Stimulated activated CD8-positive, alpha-beta memory T cell treated with anti-CD3 and anti-CD28 coated beads, Interleukin-4, amount 100 ng/mL, for 48 hours (primary cell): Measurements from ENCODE around the gene RFC5.
"Not testable (repeated sequence)": the region's sequence is repeated elsewhere in the genome, so short reads cannot be mapped to it uniquely, and the experiment has no call there.

Experiments used
- DNase-seq: peaks from one replicate; pipeline ENCODE4 v3.0.0-alpha.2; 2020

The RFC5 gene

DNA sequence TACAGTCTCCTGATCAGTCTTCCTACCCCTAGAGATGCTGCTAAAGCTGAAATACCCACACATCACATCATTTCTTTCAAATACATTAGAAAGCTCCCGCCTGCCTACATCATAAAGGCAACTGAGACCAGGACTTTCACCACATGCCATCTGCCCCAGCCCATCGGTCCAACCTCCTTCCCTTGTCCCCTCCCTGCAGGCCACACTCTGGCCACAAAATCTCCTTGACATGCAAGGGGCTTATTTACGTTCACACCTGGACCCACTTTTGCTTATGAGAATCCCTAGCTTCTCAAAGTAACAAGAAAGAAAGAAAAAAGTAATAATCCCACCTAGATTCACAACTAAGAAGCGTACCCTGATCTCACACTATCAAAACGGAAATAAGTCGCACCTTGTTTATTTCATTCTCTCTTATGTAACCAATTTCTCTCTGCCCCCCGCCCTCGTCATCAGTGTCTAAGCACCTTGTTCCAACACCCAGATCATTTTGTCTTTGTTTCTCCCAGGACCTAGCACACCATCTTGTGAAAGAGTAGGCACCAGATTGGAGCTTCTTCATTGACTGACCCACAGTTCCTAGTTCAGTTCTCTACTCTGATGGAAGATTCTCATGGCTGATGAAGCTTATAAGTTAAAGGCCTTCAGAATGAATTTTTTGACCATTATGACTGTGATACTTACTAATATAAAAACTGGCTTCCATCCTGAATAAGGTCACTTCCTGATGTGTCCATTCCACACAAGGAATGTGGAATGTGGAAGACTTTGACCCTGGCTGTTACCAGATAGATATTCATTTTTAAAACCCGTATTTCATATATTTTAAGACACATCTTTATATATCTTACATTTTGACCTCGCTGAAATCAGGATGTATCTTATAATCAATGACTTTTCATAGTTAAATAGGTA is 36.8 kb downstream of the RFC5 start:
- DNase-seq, result no peak

DNA sequence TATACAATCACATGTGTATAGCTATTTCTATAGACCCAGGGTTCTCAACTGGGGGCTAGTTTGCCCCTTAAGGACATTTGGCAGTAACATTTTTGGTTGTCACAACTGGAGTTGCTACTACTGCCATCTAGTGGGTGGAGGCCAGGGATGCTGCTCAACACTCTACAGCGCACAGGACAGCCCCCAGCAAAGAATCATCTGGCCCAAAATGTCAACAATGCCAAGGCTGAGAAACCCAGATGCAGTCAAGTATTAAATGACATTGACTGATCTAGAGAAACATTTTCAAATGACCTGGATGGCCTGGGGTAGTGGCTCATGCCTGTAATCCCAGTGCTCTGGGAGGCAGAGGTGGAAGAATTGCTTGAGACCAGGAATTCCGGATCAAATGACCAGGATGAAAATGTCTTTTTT is 38.6 kb downstream of the RFC5 start:
- DNase-seq, result peak; percentile 84

DNA sequence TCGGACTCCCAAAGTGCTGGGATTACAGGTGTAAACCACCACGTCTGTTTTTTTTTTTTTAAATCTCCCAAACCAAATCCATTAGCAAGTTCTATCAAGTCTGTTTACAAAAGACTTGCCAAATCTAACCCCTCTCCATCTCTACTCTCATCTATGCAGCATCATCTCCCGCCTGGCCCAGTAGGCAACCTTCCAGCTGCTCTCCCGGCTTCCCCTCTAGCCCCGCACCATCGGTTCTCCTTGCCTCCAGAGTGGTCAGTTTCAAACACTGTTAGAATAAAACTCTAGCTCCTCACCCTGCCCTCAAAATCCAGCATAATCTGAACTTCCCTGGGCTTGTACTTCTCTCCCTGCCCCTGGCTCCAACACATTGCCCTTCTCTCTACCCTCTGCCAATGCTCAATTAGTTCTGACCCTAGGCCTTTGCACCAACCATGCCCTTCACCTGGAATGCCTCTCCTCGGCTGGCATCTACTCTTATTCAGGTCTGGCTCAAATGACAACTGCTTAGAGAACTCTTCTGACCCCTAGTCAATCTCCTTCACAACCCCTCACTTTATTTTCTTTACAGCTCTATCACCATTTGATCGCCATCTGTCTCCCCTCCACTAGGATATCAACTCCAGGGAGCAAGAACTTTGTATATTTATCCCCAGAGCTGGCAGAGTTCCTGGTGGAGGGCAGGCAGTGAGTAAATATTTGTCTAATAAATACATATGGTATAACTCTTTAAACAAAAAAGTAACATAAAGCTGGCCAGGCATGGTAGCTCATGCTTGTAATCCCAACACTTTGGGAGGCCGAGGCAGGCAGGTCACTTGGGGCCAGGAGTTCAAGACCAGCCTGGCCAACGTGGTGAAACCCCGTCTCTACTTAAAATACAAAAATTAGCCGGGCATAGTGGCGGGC is 39.6 kb downstream of the RFC5 start:
- DNase-seq, result no peak

DNA sequence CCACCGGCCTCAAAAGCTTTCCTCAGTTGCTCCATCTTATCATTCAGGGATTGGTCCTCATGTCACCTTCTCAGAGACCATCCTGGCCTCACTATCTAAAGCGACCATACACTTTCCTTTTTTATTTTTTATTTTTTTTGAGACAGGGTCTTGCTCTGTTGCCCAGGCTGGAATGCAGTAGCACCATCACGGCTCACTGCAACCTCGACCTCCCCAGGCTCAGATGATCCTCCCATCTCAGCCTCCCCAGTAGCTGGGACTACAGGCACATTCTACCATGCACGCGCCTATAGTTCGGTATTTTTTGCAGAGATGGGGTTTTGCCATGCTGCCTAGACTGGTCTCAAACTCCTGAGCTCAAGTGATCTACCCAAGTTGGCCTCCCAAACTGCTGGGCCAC is 41.7 kb downstream of the RFC5 start:
- DNase-seq, result no peak

DNA sequence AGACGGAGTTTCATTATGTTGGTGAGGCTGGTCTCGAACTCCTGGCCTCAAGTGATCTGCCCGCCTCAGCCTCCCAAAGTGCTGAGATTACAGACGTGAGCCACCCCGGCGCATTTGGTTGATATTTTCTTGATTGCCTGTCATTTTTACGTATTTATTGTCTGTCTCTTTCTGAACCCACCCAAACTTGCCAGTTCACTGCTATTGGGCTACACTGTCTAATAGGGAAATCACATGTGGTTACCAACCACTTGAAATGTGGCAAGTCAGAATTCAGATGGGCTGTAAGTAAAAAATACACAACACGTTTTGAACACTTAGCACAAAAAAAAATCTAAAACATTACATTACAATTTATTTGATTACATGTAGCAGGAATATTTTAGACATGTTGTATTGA is 42.4 kb downstream of the RFC5 start:
- DNase-seq, result no peak

DNA sequence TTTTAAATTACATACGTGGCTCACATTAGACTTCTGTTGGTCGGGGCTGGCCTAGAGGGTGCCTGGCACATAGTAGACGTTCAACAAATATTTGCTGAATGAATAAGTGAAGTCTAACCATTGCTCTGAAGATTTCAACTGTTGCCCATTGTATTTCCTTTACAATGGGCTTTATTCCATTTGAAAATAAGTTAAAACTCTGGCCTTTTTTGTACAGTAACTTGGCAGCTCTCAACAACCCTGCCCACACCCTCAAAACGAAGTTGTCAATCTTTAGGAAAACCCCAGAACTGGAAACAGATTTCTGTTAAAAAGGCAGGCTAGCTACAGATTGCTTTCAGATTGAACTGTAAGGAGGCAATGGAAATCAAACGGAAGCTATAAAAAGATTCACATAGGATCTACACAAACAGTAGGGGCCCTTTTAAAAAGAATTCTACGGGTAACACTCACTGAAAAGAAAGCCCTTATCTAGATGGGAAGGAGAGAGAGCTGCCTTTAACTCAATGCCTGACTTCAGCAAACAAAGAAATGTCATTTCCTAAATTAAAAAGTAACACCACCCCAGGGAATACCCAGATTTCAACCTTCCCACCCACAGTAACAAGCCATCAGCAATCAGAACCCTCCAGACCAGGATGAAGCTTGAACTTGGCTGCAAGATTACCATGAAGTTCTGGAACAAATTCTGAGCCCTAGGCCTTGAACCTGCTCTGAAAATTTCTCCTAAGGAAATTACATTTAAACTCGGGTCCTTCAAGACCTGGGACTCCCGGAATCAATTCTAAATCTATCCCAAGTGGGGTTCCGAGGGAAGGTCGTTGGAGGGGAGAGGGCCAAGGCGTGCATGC is 43.1 kb downstream of the RFC5 start:
- DNase-seq, result no peak

DNA sequence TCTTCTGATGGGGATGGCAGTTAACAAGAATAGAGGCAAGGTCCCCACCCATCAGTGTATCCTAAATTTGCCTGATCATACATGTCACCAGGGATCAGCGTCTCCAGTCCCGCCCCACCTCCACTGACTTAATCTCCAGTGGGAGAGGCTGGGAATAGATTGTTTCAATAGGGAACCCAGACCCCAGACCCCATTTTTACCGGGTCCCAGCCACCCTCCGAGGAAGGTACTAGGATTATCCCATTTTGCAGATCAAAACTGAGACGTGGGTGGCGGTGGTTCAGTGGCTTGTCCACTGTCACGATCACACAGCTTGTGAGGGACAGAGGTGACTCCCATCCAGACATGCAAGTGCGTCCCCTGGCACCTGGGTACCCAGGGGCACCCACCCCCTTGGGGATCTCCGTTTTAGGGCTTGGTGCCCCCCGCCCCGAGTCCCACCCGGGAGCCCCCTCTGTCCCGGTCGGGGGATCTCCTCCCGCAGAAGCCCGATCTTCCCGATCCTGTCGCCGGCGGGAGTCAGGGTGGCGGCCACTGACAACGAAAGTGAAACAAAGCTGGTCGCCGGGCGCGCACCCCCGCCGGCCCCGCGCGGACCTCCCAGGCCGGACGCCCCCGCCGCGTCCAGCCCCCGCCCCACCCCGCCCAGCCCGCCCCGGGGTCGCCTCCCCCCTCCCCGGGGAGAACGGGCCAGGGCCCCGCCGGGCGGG is 44.0 kb downstream of the RFC5 start:
- peak; percentile 50 for DNase-seq

DNA sequence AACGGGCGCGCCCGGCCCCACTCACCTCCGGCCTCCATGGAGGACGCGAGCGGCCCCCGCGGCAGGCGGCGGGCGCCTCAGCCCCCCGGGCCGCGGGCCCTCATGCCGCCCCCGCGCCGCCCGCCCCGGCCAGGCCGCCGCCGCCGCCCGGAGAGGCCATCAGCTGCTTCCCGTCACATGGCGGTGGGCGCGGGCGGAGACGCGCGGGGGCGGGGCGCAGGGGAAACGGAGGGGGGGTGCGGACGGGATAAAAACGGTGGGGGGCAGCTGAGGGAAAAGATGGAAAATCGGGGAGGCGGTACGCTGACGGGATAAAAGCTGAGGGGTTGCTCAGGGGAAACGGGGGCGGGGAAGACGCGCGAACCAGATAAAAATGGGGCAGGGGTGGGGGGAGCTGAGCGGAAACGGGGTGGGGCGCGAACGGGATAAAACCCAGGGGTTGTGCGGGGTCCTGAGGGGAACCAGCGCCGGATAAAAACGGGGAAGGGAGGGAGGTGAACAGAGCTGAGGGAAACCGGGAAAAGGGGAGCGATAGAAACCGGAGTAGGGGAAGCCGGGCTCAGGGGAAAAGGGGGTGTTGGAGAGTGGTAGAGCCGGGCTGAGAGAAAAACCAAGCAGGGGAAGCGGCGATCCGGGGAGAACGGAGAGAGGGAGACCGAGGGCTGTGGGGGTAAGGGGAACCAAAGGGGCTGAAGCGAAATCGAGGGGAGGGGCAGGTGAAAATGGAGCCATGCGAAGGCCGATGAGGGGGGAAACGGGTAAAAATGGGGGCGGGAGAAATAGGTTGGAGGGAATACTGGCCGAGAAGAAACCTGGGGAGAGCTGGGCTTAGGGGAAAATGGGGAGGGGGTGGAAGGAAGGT is 44.7 kb downstream of the RFC5 start, which contains the start of gene WSB2:
TSS of gene WSB2 (minus strand) at position 169 of the 862 bp plus-strand sequence. CDS start at position 38, 131 bp downstream.
- peak; percentile 76 for DNase-seq

DNA sequence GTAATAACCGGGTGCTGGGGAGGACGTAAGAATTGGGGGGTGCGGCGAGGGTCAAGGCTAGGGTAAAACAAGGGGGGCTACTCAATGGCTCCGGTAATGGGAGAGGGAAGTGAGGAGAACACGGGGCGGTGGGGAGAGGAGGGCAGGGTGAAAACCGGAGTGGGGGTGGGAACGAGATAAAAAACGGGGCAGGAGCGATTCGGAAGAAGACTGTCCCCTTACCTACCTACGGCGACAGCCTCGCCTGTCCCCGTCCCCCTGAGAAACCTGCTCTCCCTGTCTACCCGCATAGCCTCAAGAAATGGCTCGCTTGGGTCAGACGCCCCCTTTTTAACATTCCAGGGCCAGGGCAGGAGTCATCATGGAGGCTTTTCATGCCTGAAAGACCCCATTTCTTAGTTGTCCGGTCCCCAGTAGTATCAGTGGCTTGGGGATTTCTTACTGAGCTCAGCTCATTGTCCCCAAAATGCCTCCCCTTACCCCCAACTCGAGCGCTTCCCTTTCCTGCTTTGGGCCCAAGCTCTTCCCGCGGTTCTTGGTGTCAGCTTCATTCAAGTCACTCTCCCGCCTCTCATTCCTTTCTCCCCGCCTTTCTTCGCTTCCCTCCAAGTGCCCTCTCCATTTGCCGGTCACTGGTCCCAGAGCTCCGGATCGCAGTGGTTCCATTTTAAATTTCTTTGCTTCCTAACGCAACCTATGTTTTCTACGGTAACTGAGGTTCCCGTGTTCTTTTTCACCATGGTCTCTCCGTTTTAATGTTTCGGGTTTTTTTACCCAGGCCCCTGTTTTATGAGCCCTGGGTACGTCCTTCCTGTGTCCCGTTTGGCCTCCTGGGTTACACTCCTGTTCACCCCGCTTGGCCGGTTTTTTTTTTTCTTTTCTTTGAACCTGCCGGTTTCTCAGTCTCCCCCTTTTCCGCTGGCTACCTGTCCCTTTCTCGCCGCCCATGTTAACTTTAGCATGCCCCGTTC is 45.7 kb downstream of the RFC5 start:
- DNase-seq, result peak; percentile 49

DNA sequence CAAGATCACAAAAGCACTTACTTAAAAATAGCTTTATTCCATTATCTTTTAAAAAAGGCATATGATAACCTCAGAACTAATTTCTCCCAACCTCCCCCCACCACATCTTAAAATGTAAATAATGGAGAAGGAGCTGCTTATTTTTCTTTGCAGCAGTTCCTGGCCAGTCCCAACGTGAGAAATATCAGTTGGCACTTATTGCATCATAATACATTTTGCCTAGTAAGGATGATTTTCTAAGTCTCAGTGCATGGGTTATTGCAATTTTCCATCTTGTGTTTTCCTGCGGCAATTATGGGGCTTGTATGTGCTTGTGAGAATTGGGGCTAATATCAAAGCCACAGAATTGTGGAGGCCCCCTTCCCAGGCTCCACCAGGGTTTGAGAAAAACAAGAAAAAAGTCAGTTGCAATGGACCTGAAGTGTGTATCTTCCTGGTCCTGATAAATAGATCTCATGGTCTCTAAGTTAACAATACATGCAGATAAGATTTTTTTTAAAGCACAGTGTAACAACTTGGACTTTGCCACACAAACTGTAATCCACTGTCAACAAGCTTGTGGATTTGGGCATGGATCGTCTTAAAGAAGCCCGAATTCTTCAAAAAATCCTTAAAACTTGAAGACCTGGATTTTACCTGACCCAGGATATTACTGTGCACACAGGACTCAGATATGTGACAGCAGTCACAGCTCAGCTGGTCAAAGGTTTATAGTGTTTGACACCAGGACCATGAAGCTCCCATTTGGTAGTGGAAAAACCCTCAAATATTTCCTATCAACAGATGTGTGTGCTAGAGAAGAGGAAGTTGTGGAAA is 47.3 kb downstream of the RFC5 start:
- no peak for DNase-seq

DNA sequence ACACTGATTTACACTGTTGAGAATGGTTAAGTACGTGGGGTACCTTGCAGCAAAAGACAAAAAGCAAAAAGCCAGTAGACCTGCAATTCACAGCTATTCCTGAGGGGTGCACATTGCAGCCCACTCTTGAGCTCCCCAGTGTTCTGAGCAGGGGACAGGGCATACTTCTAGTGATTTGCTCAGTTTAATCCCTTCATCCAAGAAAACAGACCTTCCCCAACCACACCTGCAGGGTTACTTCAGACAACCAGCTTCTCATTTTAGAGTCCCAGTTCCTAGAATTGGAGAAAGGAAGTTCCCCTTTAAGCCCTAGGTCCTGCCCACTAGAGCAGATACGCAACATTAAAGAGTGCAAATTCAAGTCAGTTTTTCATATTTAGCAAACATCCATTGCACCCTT is 48.1 kb downstream of the RFC5 start:
- DNase-seq, result no peak

DNA sequence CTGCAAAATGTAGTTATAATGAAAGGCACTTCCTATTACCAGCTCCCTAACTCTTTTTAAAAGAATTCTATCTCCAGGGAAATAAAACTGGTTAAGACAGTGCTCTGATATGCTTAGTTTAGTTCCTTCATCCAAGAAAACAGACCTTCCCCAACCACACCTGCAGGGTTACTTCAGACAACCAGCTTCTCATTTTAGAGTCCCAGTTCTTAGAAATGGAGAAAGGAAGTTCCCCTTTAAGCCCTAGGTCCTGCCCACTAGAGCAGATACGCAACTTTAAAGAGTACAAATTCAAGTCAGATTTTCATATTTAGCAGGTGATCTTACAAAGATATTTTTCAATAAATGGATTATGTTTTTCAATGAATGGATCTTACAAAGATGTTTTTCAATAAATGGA is 48.9 kb downstream of the RFC5 start:
- no peak for DNase-seq

DNA sequence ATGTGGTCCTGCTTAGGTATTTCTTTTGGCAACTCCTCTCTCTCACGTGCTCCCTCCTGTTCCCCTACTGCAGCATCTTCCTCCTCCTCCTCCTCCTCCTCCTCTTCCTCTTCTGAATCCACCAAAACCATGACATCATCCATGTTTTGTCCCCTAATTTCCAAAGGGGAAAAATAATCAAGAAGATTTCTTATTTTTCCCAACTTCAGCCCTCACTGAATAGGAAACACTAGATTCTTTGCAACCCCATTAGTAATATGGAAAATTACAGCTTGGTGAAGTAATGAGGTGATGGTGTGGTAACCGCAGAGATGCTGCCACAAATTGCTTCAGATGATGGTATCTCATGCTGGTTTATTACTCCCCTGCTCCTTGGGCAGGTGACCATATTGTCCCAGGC is 51.9 kb downstream of the RFC5 start:
- DNase-seq, result no peak

DNA sequence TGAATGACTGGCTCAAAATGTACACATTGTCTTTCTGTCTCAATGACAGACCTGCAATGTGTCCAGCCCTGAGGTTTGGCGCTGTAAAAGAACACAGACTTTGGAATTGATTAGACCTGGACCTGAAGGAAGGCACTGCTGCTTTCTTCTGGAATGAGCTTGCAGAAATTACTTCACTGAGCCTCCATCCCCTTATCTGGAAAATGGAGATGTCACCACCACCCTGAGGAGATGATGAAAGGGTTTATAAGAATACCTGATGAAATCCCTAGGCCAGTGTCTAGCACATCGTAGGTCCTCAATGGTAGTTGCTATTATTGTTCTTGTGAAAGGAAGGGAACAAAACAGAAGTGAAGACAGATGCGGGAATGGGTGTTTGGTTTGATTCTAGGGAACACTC is 54.1 kb downstream of the RFC5 start:
- DNase-seq, result no peak

DNA sequence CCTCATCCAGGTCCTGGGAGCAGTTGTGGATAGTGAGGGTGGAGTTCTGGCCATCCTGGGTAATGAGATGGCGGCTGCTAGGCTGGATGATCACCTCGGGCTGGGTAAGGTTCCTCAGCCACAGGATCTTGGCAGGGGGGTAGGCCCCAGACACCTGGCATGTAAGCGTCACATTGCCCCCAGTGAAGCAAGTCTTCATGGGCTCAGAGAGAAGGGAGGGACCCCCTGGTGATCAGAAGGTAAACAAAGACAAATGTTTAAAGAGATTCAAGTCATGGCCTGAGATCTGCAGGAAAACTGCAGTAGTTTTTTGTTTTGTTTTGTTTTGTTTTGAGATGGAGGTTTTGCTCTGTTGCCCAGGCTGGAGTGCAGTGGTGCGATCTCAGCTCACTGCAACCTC is 57.3 kb downstream of the RFC5 start:
- DNase-seq, result no peak

DNA sequence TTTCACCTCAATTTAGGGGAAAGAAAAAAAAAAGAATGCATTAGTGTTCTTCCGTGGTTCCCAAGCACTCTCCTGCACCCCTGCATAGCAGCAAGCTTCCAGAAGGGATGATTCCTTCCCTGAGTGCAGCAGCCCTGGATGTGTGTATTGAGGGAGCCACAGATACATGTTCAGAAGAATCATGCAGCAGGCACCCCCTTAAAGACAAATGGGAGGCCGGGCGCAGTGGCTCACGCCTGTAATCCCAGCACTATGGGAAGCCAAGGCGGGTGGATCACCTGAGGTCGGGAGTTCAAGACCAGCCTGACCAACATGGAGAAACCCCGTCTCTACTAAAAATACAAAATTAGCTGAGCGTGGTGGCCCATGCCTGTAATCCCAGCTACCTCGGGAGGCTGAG is 65.0 kb downstream of the RFC5 start:
- not testable (repeated sequence) for DNase-seq
